DOHH2 (cell line): ENCODE results near the gene F12.

Experiments used
- H3F3A ChIP-seq: fragments of 200-600 bp; sonication (generic), shearing (Covaris generic); 2 replicates; pipeline ENCODE4 v1.6.0; 2016; ENCODE audit warnings: antibody characterized with exemption, mild to moderate bottlenecking; ENCODE audit not compliant: control insufficient read depth, insufficient read depth
- H3K27ac ChIP-seq: fragments of 200-600 bp; sonication (generic); 2 replicates; pipeline ENCODE4 v1.5.1; 2014; ENCODE audit warnings: low read depth, mild to moderate bottlenecking, low read length, moderate library complexity
- H3K27me3 ChIP-seq: fragments of 200-600 bp; sonication (generic); 2 replicates; pipeline ENCODE4 v1.6.1; 2014; ENCODE audit warnings: mild to moderate bottlenecking, low read length, mixed read lengths; ENCODE audit not compliant: control insufficient read depth
- H3K36me3 ChIP-seq: fragments of 200-600 bp; sonication (generic); 2 replicates; pipeline ENCODE4 v1.6.1; 2014; ENCODE audit warnings: mild to moderate bottlenecking, low read length, moderate library complexity, mixed read lengths; ENCODE audit not compliant: control insufficient read depth
- H3K4me1 ChIP-seq: fragments of 200-600 bp; sonication (generic); 2 replicates; pipeline ENCODE4 v1.6.1; 2014; ENCODE audit warnings: mild to moderate bottlenecking, low read length, mixed read lengths; ENCODE audit not compliant: control insufficient read depth
- H3K4me2 ChIP-seq: fragments of 200-600 bp; sonication (generic); 2 replicates; pipeline ENCODE4 v1.6.0; 2014; ENCODE audit warnings: mild to moderate bottlenecking, low read length, moderate library complexity
- H3K4me3 ChIP-seq: fragments of 200-600 bp; sonication (generic); 2 replicates; pipeline ENCODE4 v1.5.1; 2014; ENCODE audit warnings: mild to moderate bottlenecking, low read length, mixed read lengths
- H3K79me2 ChIP-seq: fragments of 200-600 bp; sonication (generic); 2 replicates; pipeline ENCODE4 v1.6.1; 2014; ENCODE audit warnings: mild to moderate bottlenecking, low read length, mixed read lengths; ENCODE audit not compliant: control insufficient read depth
- H3K9me2 ChIP-seq: fragments of 200-600 bp; sonication (generic); replicated peaks from 2 replicates; pipeline ENCODE4 v1.6.1; 2014; ENCODE audit warnings: mild to moderate bottlenecking, low read length, mixed read lengths; ENCODE audit not compliant: control insufficient read depth
- H3K9me3 ChIP-seq: fragments of 200-600 bp; sonication (generic); 2 replicates; pipeline ENCODE4 v1.6.1; 2014; ENCODE audit warnings: antibody characterized with exemption, low read length, mixed read lengths; ENCODE audit not compliant: control insufficient read depth, insufficient read depth
- H4K20me1 ChIP-seq: fragments of 200-600 bp; sonication (generic); 2 replicates; pipeline ENCODE4 v1.6.0; 2014; ENCODE audit warnings: low read depth, mild to moderate bottlenecking, antibody characterized with exemption, low read length, moderate library complexity; ENCODE audit not compliant: control insufficient read depth, insufficient read depth
- EZH2phosphoT487 ChIP-seq: fragments of 200-600 bp; sonication (generic); IDR thresholded peaks from 2 replicates; pipeline ENCODE4 v1.6.1; 2017; ENCODE audit warnings: borderline replicate concordance, mild to moderate bottlenecking, antibody characterized with exemption, low read length, moderate library complexity, mixed read lengths
- TF ChIP-seq, protein P1 (sequence below): fragments of 200-600 bp; sonication (generic); IDR thresholded peaks from one replicate; pipeline ENCODE4 v1.5.1; 2014; ENCODE audit warnings: antibody characterized with exemption, mild to moderate bottlenecking, low read depth, low read length; ENCODE audit not compliant: poor library complexity, severe bottlenecking

F12 gene

DNA sequence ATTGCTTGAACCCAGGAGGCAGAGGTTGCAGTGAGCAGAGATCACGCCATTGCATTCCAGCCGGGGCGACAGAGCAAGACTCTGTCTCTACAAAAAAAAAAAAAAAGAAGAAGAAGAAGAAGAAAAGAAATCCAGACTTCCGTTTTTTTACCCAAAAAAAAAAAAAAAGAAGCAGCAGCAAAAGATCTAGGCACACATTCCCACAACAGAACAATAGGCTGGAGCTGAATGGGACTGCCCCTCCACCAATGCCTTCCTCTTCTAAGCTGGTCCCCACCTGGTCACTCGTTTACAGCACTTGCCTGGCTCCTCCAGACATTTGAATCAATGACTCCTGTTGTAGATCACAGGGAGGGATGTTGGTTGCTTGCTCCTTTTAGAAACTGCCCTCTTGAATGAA, 56.3 kb downstream of the F12 start:
- H3K79me2 ChIP-seq: peaks cover 36% of the 10 kb centered on the region
- H3K9me2 ChIP-seq: no peaks in the 10 kb centered on the region
- peaks cover 4% of the 10 kb centered on the region; the same call in 1 of the 2 replicates for H3K9me3 ChIP-seq
- 0 out of 2 replicates have a peak, but pooled peaks cover 2% of the 10 kb centered on the region for H3F3A ChIP-seq
- peaks cover 15% of the 10 kb centered on the region; the same call in 1 of the 2 replicates for H4K20me1 ChIP-seq
- no peak overlapping the region for H3K4me3 ChIP-seq
- TF ChIP-seq, protein P1, sequence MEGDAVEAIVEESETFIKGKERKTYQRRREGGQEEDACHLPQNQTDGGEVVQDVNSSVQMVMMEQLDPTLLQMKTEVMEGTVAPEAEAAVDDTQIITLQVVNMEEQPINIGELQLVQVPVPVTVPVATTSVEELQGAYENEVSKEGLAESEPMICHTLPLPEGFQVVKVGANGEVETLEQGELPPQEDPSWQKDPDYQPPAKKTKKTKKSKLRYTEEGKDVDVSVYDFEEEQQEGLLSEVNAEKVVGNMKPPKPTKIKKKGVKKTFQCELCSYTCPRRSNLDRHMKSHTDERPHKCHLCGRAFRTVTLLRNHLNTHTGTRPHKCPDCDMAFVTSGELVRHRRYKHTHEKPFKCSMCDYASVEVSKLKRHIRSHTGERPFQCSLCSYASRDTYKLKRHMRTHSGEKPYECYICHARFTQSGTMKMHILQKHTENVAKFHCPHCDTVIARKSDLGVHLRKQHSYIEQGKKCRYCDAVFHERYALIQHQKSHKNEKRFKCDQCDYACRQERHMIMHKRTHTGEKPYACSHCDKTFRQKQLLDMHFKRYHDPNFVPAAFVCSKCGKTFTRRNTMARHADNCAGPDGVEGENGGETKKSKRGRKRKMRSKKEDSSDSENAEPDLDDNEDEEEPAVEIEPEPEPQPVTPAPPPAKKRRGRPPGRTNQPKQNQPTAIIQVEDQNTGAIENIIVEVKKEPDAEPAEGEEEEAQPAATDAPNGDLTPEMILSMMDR: no peak
- TF ChIP-seq EZH2phosphoT487: no peak
- no peak overlapping the region for H3K4me2 ChIP-seq
- peaks cover 49% of the 10 kb centered on the region for H3K4me1 ChIP-seq
- no peak overlapping the region for H3K27ac ChIP-seq
- H3K36me3 ChIP-seq: peaks cover 23% of the 10 kb centered on the region
- H3K27me3 ChIP-seq: no peaks in the 10 kb centered on the region
